ENCODE results near the gene CCDC7. TPM values are rescaled to one million over a fixed set of nuclear protein-coding genes. Genes with fewer than 3 reads are reported as not detected.

The CCDC7 gene
- total and polyA plus RNA-seq, 9 donors, result 2.0 to 34.6 (median 2.9) TPM

DNA sequence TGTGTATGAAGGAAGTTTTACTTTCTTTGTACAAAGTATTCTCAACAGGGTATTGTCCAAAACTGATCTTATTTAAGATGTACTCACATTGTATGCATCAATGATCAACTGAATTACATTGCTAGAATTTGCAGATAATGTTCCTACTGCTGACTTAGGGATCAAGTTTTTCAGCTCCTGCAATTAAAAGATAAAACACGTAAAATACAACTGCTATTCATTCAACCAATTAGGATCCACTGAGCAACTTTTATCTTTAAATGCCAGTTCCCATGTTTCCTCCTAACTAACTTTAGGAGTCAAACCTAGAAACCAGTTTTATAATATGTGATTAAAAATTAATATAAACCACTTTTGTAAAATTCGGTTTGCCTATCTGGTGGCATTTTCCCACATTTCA lies 476.2 kb downstream of the CCDC7 start:
- Histone ChIP-seq H3K9me3 (replicated peaks; ENCODE audit: control insufficient read depth, low read depth, low read length) (no peaks in the 10 kb centered on the region), H3K36me3 (ENCODE audit: control insufficient read depth, insufficient read depth, low read length) (peaks cover 33% of the 10 kb centered on the region), H3K27me3 (ENCODE audit: control insufficient read depth, insufficient read depth, low read length) (no peaks in the 10 kb centered on the region), H3K27ac (ENCODE audit: low read length) (no peak overlapping the region), H3K4me3 (ENCODE audit: low read length) (no peak overlapping the region), H3K4me1 (ENCODE audit: control insufficient read depth, insufficient read depth, low read length) (no peaks in the 10 kb centered on the region)
- no CpG with 5 or more reads among the region's 2 CpGs for WGBS (ENCODE audit: insufficient coverage)
- DNase-seq, result no peak

DNA sequence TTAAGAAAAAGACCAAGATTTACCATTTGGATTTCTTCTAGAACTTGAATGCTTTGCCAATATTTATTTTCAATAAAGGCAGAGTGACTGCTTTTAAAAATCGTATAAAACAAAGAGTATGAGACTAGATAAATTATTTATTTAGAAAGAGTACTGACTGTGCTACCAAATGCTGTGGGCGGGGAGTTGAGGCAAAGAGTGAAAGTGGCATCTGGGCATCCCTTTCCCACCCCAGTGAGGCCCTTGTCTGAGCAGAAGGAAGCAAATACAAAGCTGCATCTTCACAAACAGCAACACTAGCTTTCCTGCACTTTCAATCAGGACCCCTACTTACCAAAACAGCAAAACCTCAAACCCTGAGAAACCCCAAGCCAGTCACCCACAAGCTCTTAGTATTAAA lies 477.2 kb downstream of the CCDC7 start:
- H3K4me1 ChIP-seq (ENCODE audit: control insufficient read depth, insufficient read depth, low read length), result no peaks in the 10 kb centered on the region
- no peaks in the 10 kb centered on the region for H3K9me3 ChIP-seq (replicated peaks; ENCODE audit: control insufficient read depth, low read depth, low read length)
- DNase-seq, result no peak
- peaks cover 36% of the 10 kb centered on the region for H3K36me3 ChIP-seq (ENCODE audit: control insufficient read depth, insufficient read depth, low read length)
- no peak overlapping the region for H3K27ac ChIP-seq (ENCODE audit: low read length)
- H3K27me3 ChIP-seq (ENCODE audit: control insufficient read depth, insufficient read depth, low read length), result no peaks in the 10 kb centered on the region
- no CpG with 5 or more reads among the region's 2 CpGs for WGBS (ENCODE audit: insufficient coverage)
- no peak overlapping the region for H3K4me3 ChIP-seq (ENCODE audit: low read length)

DNA sequence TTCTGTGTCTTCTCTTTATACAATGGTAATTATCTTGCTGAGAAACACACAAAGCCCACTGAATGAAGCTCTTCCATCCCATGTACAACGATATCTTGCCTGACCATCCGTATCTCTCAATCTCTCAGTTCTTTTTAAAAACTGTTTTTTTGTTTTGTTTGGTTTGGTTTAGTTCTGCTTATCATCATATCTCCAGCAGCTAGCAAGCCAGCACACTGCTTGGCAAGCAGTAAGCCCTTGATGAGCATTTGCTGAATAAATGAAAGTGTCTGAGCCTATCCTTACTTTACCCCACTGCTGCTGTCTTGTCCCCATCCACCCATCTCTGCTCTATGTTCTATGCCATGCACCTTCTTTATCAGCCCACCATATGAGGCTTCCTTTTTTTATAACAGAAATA lies 477.9 kb downstream of the CCDC7 start:
- no peak overlapping the region for H3K27ac ChIP-seq (ENCODE audit: low read length)
- no peaks in the 10 kb centered on the region for H3K4me1 ChIP-seq (ENCODE audit: control insufficient read depth, insufficient read depth, low read length)
- DNase-seq, result no peak
- peaks cover 35% of the 10 kb centered on the region for H3K36me3 ChIP-seq (ENCODE audit: control insufficient read depth, insufficient read depth, low read length)
- H3K9me3 ChIP-seq (replicated peaks; ENCODE audit: control insufficient read depth, low read depth, low read length), result no peaks in the 10 kb centered on the region
- H3K4me3 ChIP-seq (ENCODE audit: low read length), result no peak overlapping the region
- WGBS (ENCODE audit: insufficient coverage), result no CpG with 5 or more reads among the region's 2 CpGs
- no peaks in the 10 kb centered on the region for H3K27me3 ChIP-seq (ENCODE audit: control insufficient read depth, insufficient read depth, low read length)

Other genes with a start within 250 kb of the CCDC7 start
- 32.5 TPM for gene EPC1, start 99.0 kb upstream of the CCDC7 start, total RNA-seq
- gene EPC1, start 99.0 kb upstream of the CCDC7 start, polyA plus RNA-seq (ENCODE audit: insufficient read depth in 1 of 8, insufficient read length in 8 of 8, low replicate concordance in 1 of 8), result 10 to 100 TPM; 36.5 to 42.5 (median 38.2) TPM

All from muscle of leg (tissue), 11 donors.